Mucosa of rectum (tissue), 2 donors: ENCODE results near the gene AP3D1.

Source experiments
- H3K27ac ChIP-seq, 2 donors: one replicate each; pipeline ENCODE4 v1.7.0; 2013; ENCODE audit warnings: inconsistent platforms in 2 of 2, low read depth in 2 of 2, low read length in 2 of 2
- H3K27me3 ChIP-seq, 2 donors: one replicate each; pipeline ENCODE4 v1.7.0; 2013; ENCODE audit warnings: low read length in 2 of 2; ENCODE audit not compliant: control insufficient read depth in 2 of 2, insufficient read depth in 2 of 2
- H3K36me3 ChIP-seq, 2 donors: one replicate each; pipeline ENCODE4 v1.7.0; 2013; ENCODE audit warnings: low read length in 2 of 2; ENCODE audit not compliant: control insufficient read depth in 2 of 2, insufficient read depth in 2 of 2
- H3K4me1 ChIP-seq, 2 donors: one replicate each; pipeline ENCODE4 v1.7.0; 2013; ENCODE audit warnings: low read length in 2 of 2, mild to moderate bottlenecking in 1 of 2; ENCODE audit not compliant: control insufficient read depth in 2 of 2, insufficient read depth in 2 of 2
- H3K4me3 ChIP-seq, 2 donors: one replicate each; pipeline ENCODE4 v1.7.0; 2013; ENCODE audit warnings: low read length in 2 of 2
- H3K9ac ChIP-seq, 2 donors: one replicate each; pipeline ENCODE4 v1.7.0; 2013; ENCODE audit warnings: low read length in 2 of 2, low read depth in 1 of 2, mild to moderate bottlenecking in 1 of 2
- H3K9me3 ChIP-seq, 2 donors: one replicate each; pipeline ENCODE4 v1.7.0; 2013; ENCODE audit warnings: low read length in 2 of 2; ENCODE audit not compliant: control insufficient read depth in 2 of 2
- donor health status: healthy.
- donor health status: Normal muscosa, but diverticular disease.

AP3D1 gene

GRCh38 chr19:2119921-2120785, 31.2 kb downstream of the AP3D1 start:
- H3K4me3 ChIP-seq, result no peak overlapping the region
- H3K36me3 ChIP-seq, result peaks cover 82 to 85% of the 10 kb centered on the region in 2 donors
- H3K27me3 ChIP-seq, result no peaks in the 10 kb centered on the region
- H3K9me3 ChIP-seq, result no peaks in the 10 kb centered on the region
- no peaks in the 10 kb centered on the region for H3K4me1 ChIP-seq
- no peak overlapping the region for H3K27ac ChIP-seq
- no peak overlapping the region for H3K9ac ChIP-seq

- peaks cover 89 to 91% of the 10 kb centered on the region in 2 donors for H3K36me3 ChIP-seq
- H3K4me1 ChIP-seq, result no peaks in the 10 kb centered on the region
- H3K9ac ChIP-seq, result no peak overlapping the region
- H3K27me3 ChIP-seq, result no peaks in the 10 kb centered on the region
- H3K4me3 ChIP-seq, result no peak overlapping the region
- no peaks in the 10 kb centered on the region for H3K9me3 ChIP-seq
- no peak overlapping the region for H3K27ac ChIP-seq
These were observed 32.9 kb downstream of the AP3D1 start for GRCh38 chr19:2118438-2118837.

- Histone ChIP-seq H3K9me3 (no peaks in the 10 kb centered on the region), H3K27ac (no peak overlapping the region), H3K4me3 (no peak overlapping the region), H3K9ac (no peak overlapping the region), H3K36me3 (peaks cover 85 to 88% of the 10 kb centered on the region in 2 donors), H3K4me1 (no peaks in the 10 kb centered on the region), H3K27me3 (no peaks in the 10 kb centered on the region)
These were observed 34.0 kb downstream of the AP3D1 start for GRCh38 chr19:2117215-2117960.

- H3K4me1 ChIP-seq, result no peaks in the 10 kb centered on the region
- no peaks in the 10 kb centered on the region for H3K9me3 ChIP-seq
- H3K27ac ChIP-seq, result no peak overlapping the region
- H3K9ac ChIP-seq, result no peak overlapping the region
- H3K4me3 ChIP-seq, result no peak overlapping the region
- H3K36me3 ChIP-seq, result peaks cover 84 to 88% of the 10 kb centered on the region in 2 donors
- H3K27me3 ChIP-seq, result no peaks in the 10 kb centered on the region
These were observed 34.9 kb downstream of the AP3D1 start for GRCh38 chr19:2116507-2116906.

- Histone ChIP-seq H3K27ac (no peak overlapping the region), H3K9ac (no peak overlapping the region), H3K36me3 (peaks cover 82 to 88% of the 10 kb centered on the region in 2 donors), H3K4me1 (no peaks in the 10 kb centered on the region), H3K27me3 (no peaks in the 10 kb centered on the region), H3K4me3 (no peak overlapping the region), H3K9me3 (no peaks in the 10 kb centered on the region)
These were observed 35.4 kb downstream of the AP3D1 start for GRCh38 chr19:2115911-2116426.

GRCh38 chr19:2115324-2115723, 36.0 kb downstream of the AP3D1 start:
- H3K4me1 ChIP-seq, result no peaks in the 10 kb centered on the region
- no peak overlapping the region for H3K4me3 ChIP-seq
- H3K9me3 ChIP-seq, result no peaks in the 10 kb centered on the region
- no peaks in the 10 kb centered on the region for H3K27me3 ChIP-seq
- H3K9ac ChIP-seq, result no peak overlapping the region
- H3K36me3 ChIP-seq, result peaks cover 78 to 88% of the 10 kb centered on the region in 2 donors
- H3K27ac ChIP-seq, result no peak overlapping the region

- no peaks in the 10 kb centered on the region for H3K4me1 ChIP-seq
- H3K4me3 ChIP-seq, result no peak overlapping the region
- no peaks in the 10 kb centered on the region for H3K27me3 ChIP-seq
- H3K36me3 ChIP-seq, result peaks cover 78 to 88% of the 10 kb centered on the region in 2 donors
- no peak overlapping the region for H3K27ac ChIP-seq
- no peaks in the 10 kb centered on the region for H3K9me3 ChIP-seq
- no peak overlapping the region for H3K9ac ChIP-seq
These were observed 36.5 kb downstream of the AP3D1 start for GRCh38 chr19:2114821-2115220.

- Histone ChIP-seq H3K36me3 (peaks cover 82 to 92% of the 10 kb centered on the region in 2 donors), H3K27ac (no peak overlapping the region), H3K4me3 (no peak overlapping the region), H3K9ac (no peak overlapping the region), H3K4me1 (no peaks in the 10 kb centered on the region), H3K27me3 (no peaks in the 10 kb centered on the region), H3K9me3 (no peaks in the 10 kb centered on the region)
These were observed 37.1 kb downstream of the AP3D1 start for GRCh38 chr19:2114218-2114617.

- H3K4me3 ChIP-seq, result no peak overlapping the region
- no peaks in the 10 kb centered on the region for H3K9me3 ChIP-seq
- no peak overlapping the region for H3K27ac ChIP-seq
- H3K27me3 ChIP-seq, result no peaks in the 10 kb centered on the region
- H3K9ac ChIP-seq, result no peak overlapping the region
- peaks cover 84 to 92% of the 10 kb centered on the region in 2 donors for H3K36me3 ChIP-seq
- no peaks in the 10 kb centered on the region for H3K4me1 ChIP-seq
These were observed 37.7 kb downstream of the AP3D1 start for GRCh38 chr19:2113439-2114211.
